ENCODE measurements around the gene MOB3C. TPM values are rescaled to one million over a fixed set of nuclear protein-coding genes. Genes with fewer than 3 reads are reported as not detected.
"Not testable (repeated sequence)": the region's sequence is repeated elsewhere in the genome, so short reads cannot be mapped to it uniquely, and the experiment has no call there.

MOB3C gene
- total RNA-seq, 1 donor from 2014 or later = 8.4 TPM

DNA sequence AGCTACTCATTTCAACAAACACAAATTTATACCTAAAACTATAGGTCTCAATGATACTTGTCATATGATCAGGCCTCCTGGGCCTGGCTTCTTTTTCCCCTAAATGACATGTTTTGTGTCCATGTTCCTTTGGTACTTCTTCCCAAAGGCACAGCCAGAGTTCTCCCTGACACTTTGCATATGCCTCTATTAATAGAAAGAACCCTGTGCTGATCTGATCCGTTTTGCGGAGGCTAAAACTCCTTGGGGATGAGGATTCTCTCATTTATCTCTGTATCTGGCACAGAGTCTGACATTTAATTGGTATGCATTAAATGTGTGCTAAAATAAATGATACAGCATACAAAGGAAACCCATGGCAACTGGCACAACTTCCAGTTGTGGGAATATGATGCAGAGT lies 40.0 kb upstream of the MOB3C start:
- Histone ChIP-seq H3K36me3 (ENCODE audit: control insufficient read depth, insufficient read depth, low read length) (no peaks in the 10 kb centered on the region), H3K4me3 (ENCODE audit: low read depth, low read length) (no peak overlapping the region), H3K27me3 (ENCODE audit: control insufficient read depth, insufficient read depth, low read length) (no peaks in the 10 kb centered on the region)
- TF ChIP-seq, protein P1, sequence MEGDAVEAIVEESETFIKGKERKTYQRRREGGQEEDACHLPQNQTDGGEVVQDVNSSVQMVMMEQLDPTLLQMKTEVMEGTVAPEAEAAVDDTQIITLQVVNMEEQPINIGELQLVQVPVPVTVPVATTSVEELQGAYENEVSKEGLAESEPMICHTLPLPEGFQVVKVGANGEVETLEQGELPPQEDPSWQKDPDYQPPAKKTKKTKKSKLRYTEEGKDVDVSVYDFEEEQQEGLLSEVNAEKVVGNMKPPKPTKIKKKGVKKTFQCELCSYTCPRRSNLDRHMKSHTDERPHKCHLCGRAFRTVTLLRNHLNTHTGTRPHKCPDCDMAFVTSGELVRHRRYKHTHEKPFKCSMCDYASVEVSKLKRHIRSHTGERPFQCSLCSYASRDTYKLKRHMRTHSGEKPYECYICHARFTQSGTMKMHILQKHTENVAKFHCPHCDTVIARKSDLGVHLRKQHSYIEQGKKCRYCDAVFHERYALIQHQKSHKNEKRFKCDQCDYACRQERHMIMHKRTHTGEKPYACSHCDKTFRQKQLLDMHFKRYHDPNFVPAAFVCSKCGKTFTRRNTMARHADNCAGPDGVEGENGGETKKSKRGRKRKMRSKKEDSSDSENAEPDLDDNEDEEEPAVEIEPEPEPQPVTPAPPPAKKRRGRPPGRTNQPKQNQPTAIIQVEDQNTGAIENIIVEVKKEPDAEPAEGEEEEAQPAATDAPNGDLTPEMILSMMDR (IDR thresholded peaks at IDR 0.05; ENCODE audit: insufficient read depth, low read length, severe bottlenecking) = no peak
- no peak for DNase-seq (ENCODE audit: low read depth)
- FAIRE-seq = no peak

DNA sequence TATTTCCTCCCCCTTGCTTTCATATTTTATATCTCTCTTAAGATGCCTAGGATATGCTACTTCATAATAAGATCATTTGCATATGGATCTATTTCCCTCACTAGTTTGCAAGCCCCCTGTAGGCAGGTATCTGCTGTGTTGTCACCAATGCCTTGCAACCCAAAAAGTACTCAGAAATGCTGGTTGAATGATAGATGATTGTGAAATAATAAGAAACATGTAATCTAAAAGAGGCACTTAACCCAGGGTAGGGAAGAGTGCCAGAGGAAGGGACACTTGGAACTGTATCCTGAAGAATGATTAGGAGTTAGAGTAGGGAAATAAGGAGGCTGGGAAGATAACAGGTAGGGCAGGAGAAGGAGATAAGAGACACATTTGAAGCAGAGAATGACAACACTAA lies 39.2 kb upstream of the MOB3C start:
- H3K27me3 ChIP-seq (ENCODE audit: control insufficient read depth, insufficient read depth, low read length) = no peaks in the 10 kb centered on the region
- FAIRE-seq (no peak), DNase-seq (ENCODE audit: low read depth) (no peak)
- no peaks in the 10 kb centered on the region for H3K36me3 ChIP-seq (ENCODE audit: control insufficient read depth, insufficient read depth, low read length)
- no peak overlapping the region for H3K4me3 ChIP-seq (ENCODE audit: low read depth, low read length)
- TF ChIP-seq, protein P1 (IDR thresholded peaks at IDR 0.05; ENCODE audit: insufficient read depth, low read length, severe bottlenecking) = no peak

DNA sequence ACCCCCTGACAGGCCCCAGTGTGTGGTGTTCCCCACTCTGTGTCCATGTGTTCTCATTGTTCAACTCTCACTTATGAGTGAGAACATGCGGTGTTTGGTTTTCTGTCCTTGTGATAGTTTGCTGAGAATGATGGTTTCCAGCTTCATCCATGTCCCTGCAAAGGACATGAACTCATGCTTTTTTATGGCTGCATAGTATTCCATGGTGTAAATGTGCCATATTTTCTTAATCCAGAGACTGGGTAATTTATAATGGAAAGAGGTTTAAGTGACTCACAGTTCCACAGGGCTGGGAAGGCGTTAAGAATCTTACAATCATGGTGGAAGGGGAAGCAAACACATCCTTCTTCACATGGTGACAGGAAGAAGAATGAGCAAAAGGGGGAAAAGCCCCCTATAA lies 38.1 kb upstream of the MOB3C start:
- H3K27me3 ChIP-seq (ENCODE audit: control insufficient read depth, insufficient read depth, low read length); H3K36me3 ChIP-seq (ENCODE audit: control insufficient read depth, insufficient read depth, low read length); DNase-seq (ENCODE audit: low read depth); H3K4me3 ChIP-seq (ENCODE audit: low read depth, low read length); FAIRE-seq: not testable (repeated sequence)

DNA sequence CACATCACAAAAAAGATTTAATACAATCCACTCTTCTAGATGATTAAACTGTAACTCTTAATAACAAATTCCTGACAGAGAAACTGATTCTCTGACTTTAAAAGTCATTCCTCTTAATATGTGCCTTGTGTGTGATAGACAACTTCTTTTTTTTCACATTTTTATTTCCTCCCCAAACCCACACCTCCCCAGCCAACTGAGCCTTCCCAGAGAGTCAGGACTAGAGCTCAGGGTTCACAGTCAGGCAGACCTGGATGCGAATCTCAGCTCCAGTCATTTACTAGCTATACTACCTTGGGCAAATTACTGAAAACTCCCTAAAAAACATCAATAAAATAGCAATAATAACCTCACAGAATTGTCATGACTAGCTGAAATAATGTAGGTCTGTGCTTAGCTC lies 37.4 kb upstream of the MOB3C start:
- no peak overlapping the region for H3K4me3 ChIP-seq (ENCODE audit: low read depth, low read length)
- DNase-seq (ENCODE audit: low read depth) = no peak
- no peak for FAIRE-seq
- H3K27me3 ChIP-seq (ENCODE audit: control insufficient read depth, insufficient read depth, low read length) = no peaks in the 10 kb centered on the region
- no peaks in the 10 kb centered on the region for H3K36me3 ChIP-seq (ENCODE audit: control insufficient read depth, insufficient read depth, low read length)
- TF ChIP-seq, protein P1 (IDR thresholded peaks at IDR 0.05; ENCODE audit: insufficient read depth, low read length, severe bottlenecking) = no peak

DNA sequence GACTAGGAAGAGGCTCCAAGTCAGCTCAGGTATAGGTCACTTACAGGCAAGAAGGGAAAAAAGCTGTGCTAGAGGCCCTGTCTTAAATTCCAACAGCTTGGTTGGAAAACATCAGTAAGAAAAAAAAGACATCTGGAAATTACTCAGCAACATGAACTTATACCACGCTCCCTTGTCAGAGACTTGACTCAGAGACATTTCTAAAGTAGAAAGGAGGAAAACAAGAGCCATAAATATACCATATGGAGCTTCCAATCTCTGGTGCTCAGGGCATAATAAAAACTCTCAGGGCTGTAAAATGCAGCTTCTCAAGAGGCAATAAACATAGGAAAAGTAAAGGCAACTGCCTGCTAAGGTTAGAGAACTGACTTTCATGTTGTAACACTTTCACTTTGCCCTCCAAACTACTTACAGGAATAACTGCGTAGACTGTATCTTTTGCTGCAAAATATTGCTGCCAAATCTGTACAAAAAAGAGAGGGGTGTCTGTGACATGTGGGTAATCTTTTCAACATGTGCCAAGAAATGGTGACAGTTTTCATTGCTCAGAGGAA lies 36.9 kb upstream of the MOB3C start:
- TF ChIP-seq, protein P1 (IDR thresholded peaks at IDR 0.05; ENCODE audit: insufficient read depth, low read length, severe bottlenecking) = no peak
- H3K4me3 ChIP-seq (ENCODE audit: low read depth, low read length) = no peak overlapping the region
- H3K36me3 ChIP-seq (ENCODE audit: control insufficient read depth, insufficient read depth, low read length) = no peaks in the 10 kb centered on the region
- no peak for FAIRE-seq
- H3K27me3 ChIP-seq (ENCODE audit: control insufficient read depth, insufficient read depth, low read length) = no peaks in the 10 kb centered on the region
- no peak for DNase-seq (ENCODE audit: low read depth)

DNA sequence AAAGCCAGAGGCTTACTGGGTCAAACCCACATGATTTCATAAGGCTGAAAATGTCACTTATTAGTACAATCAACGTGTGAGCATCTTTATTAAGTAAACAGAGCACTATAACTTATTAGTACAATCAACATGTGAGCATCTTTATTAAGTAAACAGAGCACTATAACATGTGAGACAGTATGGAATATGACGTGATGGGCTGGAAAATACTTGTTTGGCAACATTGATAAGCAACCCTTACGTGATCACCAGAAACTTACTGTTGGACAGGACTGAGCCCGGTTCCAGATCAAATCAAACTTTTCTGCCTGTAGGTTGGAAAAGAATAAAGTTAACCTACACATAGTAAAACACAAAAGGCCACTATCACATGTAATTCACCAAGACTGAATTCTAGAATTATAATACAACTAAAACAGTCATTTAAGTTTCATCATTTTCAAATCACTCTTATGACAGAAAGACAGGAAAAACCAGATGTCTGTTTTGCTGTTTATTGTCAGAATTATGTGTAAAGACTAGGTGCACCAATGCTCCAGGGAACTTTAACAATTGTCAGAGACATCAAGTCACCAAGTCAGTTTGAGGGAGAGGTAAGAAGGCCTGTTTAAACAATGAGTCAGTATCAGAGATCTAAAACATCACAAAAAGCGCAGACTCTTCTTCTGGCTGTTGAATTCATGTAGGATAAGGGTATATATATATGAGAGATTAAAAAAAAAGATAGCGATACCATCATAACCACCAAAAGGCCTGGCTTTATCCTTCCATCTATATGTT lies 35.9 kb upstream of the MOB3C start:
- DNase-seq (ENCODE audit: low read depth) (no peak), FAIRE-seq (no peak)
- TF ChIP-seq, protein P1 (IDR thresholded peaks at IDR 0.05; ENCODE audit: insufficient read depth, low read length, severe bottlenecking) = no peak
- no peaks in the 10 kb centered on the region for H3K36me3 ChIP-seq (ENCODE audit: control insufficient read depth, insufficient read depth, low read length)
- H3K27me3 ChIP-seq (ENCODE audit: control insufficient read depth, insufficient read depth, low read length) = no peaks in the 10 kb centered on the region
- no peak overlapping the region for H3K4me3 ChIP-seq (ENCODE audit: low read depth, low read length)

DNA sequence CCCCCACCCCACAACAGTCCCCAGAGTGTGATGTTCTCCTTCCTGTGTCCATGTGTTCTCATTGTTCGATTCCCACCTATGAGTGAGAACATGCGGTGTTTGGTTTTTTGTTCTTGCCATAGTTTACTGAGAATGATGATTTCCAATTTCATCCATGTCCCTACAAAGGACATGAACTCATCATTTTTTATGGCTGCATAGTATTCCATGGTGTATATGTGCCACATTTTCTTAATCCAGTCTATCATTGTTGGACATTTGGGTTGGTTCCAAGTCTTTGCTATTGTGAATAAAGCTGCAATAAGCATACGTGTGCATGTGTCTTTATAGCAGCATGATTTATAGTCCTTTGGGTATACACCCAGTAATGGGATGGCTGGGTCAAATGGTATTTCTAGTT lies 34.5 kb upstream of the MOB3C start:
- DNase-seq (ENCODE audit: low read depth); FAIRE-seq; H3K36me3 ChIP-seq (ENCODE audit: control insufficient read depth, insufficient read depth, low read length); H3K27me3 ChIP-seq (ENCODE audit: control insufficient read depth, insufficient read depth, low read length); H3K4me3 ChIP-seq (ENCODE audit: low read depth, low read length): not testable (repeated sequence)
